Measurements from ENCODE around the gene FAM47C.
"Not testable (repeated sequence)": the region's sequence is repeated elsewhere in the genome, so short reads cannot be mapped to it uniquely, and the experiment has no call there.

Gene FAM47C

DNA sequence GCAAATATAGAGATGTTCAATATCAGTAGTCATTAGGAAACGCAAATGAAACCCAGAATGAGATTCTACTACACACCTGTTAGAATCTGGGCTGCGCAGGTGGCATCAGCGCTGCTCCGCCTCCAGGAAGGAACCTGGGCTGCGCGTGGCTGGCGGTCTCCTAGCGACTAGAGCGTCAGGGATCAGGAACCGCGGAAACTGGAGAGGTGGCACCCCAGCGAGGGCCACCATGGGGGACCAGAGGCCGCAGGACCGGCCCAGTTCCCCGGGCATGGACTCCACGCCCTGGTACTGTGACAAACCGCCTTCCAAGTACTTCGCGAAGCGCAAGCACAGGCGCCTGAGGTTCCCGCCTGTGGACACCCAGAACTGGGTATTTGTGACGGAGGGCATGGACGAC lies at the start of gene FAM47C:
Gene FAM47C (plus strand): TSS at position 185 of the 400 bp plus-strand sequence. CDS start 45 bp downstream, at position 230.
- not testable (repeated sequence) for FAIRE-seq; DNase-seq (ENCODE audit: insufficient read length, low spot score)

DNA sequence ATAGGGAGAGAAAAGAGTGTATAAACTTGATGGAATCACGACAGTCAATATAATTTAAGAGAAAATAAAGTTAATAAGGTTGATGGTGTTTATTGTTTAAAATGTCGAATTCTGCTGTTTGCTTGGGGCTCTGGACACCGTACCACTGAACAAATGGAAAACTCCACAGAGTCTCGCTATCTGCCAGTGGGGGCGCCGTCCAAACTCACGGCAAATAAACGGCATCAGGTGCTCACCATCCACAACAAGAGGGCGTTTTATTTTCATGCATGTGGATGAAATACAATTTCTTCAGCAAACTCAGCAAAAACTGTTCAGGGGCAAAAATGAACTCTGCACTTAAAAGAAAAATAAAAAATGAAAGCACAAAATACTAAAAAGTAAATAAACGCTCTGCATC lies 46.6 kb upstream of the FAM47C start:
- DNase-seq (ENCODE audit: insufficient read length, low spot score) (no peak), FAIRE-seq (no peak)
- no peak for TF ChIP-seq POLR2A (IDR thresholded peaks at IDR 0.05; ENCODE audit: low read depth, low read length)

DNA sequence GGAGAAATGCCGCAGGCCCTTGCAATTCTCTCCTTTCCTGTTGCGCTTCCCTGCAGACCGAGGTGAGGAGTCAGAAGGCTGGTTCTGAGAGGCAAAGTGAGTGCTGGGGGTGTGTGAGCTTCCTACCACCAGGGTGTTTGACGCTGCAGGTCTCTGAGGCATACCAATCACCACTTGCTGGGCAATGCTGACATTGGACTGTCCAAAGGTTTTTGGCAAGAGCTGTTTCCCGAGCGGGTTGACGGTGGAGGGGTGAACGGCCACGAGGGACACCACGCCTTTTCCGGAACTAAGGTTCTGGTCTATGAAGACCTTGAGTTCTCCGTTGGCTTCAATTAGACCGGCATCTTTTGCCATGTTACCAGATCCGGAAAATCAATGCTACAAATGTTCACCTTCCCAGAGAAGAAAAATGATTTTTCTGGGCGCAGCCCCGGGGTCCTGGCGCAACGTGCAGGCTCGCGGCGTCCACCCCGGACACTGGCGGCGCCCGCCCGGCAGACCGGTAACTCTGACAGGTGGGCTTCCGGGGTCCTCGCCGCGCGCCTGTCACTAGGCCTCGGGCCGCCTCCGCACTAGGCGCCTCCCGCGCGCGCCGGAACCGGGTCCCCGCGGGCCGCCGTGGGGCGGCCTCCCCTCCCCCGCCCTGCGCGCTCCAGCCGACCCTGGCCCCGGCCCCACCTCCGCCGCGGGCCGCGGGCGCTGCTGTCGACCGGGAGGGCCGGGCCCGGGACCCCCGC lies 44.9 kb upstream of the FAM47C start:
- DNase-seq (ENCODE audit: insufficient read length, low spot score) (no peak), FAIRE-seq (no peak)
- TF ChIP-seq POLR2A (IDR thresholded peaks at IDR 0.05; ENCODE audit: low read depth, low read length): no peak

DNA sequence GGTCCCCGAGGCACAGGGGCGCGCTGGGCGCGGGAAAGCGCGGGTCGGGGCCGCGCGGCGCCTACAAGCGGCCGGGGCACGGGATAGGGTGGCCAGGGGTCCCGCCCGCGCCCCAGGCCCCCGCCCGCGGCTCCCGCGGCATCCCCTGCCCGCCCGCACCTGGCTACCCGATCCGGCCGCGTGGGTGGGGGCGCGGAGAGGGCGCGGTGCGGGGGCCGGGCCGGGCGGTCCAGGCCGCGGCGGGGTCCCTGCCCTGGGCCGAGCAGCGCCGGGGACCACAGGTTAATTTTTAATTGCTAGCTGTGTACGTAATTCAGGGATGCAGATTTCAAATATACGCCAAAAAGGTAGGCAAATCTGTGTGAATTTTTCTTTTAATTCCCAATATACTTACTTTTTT lies 44.3 kb upstream of the FAM47C start:
- no peak for DNase-seq (ENCODE audit: insufficient read length, low spot score)
- no peak for TF ChIP-seq POLR2A (IDR thresholded peaks at IDR 0.05; ENCODE audit: low read depth, low read length)
- FAIRE-seq: no peak

DNA sequence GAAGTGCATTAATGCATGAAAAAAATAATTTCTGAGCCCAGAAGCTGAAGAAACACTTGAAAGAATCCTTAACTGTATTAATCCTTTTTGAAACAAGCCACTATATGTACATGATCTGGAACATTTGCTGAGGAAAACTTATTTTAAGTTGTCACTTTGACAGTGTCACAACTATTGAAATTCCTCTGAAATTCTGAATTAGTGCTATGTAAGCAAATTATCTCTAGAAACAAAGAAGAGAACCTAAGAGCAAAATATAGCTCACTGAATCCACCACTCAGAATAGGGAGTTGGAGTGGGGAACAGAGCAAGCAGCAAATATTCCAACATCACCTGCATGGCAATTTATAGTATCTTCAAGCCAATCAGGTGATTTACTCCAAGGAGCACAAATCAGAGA lies 34.6 kb upstream of the FAM47C start:
- no peak for FAIRE-seq
- DNase-seq (ENCODE audit: insufficient read length, low spot score): no peak

DNA sequence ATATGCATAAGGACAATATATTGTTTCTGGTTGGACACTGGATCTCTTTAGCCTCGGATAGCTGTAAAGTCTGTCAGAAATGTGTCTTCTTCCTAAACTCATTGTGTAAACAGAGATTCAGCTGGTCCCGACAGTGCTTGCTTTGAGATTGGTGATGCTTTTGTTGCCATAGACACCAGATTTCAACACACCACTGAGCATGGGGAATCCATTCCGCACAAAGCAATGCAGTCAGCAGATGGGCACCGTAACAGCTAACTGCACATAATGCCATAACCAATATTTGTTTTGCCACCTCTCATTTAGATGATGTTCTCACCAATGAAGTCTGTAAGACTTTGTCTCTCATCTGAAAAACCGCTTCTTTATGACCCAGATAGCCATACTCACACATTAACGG lies 33.3 kb upstream of the FAM47C start:
- no peak for TF ChIP-seq POLR2A (IDR thresholded peaks at IDR 0.05; ENCODE audit: low read depth, low read length)
- DNase-seq (ENCODE audit: insufficient read length, low spot score): no peak
- no peak for FAIRE-seq

More for the DNA sequence above, 34.6 kb upstream of the FAM47C start:
- no peak for TF ChIP-seq POLR2A (IDR thresholded peaks at IDR 0.05; ENCODE audit: low read depth, low read length)

DNA sequence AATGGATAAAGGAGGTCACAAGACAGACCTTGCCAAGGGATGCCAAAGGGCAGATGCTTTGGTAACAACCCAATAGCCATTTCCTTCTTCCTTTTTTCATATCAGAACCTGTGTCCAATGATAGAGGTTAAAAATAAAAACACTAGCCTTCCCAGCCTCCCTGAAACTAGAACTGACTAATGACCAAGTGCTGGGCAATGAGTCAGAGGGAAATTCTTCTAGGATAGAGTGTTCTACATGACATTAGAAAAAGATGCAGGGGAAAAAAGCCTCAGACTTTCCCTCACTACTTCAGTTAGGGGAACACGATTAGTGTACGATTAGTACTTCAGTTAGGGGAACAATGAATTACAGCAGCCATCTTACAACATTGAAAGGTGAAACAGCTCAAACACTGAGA lies 29.3 kb upstream of the FAM47C start:
- no peak for TF ChIP-seq POLR2A (IDR thresholded peaks at IDR 0.05; ENCODE audit: low read depth, low read length)
- DNase-seq (ENCODE audit: insufficient read length, low spot score) (no peak), FAIRE-seq (no peak)

DNA sequence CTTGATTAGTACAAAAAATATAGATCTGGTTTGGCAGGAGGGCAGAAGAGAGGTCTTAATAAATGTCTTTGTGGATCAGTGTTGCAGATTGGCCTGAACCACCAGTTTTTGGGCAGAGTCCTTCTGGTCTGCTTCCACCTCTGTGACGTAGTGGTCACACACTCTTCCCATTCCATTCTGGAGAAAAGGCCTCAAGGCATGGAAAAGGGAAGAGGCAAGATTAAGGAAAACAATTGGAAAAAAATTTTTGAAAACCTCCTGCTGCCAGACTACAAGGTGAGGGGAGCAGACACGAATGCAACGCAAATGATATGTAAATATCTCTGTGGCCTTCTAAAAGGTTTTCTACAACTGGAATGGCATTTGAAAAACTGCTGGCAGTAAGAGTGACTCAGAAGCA lies 24.3 kb upstream of the FAM47C start:
- no peak for FAIRE-seq
- no peak for DNase-seq (ENCODE audit: insufficient read length, low spot score)
- no peak for TF ChIP-seq POLR2A (IDR thresholded peaks at IDR 0.05; ENCODE audit: low read depth, low read length)

DNA sequence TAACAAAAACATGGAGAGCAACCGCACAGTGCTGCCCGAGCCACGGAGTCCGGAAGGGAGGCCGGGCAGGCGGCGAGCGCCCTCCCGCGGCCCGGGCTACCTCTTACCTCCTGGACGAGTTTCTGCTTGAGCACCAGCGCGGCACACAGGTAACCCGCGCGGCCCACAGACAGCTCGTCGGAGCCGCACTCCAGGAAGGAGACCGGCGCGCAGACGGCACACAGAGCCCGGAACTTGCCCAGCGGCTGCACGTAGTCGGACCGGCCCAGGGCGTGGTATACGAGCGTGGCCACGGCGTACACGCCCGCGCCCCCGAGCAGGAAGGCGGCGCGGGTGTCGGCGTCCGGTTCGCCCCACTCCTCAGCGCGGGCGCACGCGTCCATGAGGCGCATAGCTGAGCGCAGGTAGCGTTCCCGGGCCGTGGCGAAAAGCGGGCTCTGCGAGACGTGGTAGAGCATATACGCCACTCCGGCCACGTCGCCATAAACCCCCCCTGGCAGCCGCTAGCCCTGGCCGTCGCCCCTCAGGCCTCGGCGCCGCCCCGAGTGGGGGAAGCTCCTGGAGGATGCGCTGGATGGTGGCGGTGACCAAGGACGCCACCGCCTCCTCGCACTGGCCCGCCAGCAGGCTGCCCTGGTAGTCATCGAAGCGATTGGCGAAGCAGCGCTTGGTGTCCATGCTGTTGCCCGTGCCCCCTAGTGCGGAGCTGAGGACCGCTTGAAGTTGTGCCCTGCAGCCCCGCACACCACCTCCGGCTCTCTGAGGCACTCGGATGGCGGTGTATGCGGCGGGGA lies 22.6 kb upstream of the FAM47C start:
- not testable (repeated sequence) for FAIRE-seq

DNA sequence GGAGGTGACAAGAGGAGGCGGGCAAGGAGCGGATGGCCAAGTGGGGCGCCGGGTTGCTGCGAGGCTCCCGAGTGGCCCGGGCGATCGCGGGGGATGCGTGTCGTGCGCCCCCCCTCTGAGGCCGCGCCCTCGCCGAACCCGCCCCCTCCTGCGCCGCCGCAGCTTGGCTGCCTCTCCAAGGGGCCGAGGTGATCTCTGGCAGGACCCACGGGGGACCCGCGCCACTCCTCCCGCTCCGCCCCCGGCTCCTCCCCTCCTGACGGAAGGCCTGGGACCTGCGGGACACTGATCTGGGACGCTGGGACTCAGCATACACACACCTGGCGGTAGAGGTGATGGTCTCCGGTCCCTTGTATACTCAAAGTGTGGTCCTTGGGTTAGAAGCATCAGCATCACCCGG lies 21.9 kb upstream of the FAM47C start:
- FAIRE-seq: no peak
- TF ChIP-seq POLR2A (IDR thresholded peaks at IDR 0.05; ENCODE audit: low read depth, low read length): no peak

More for the DNA sequence above, 22.6 kb upstream of the FAM47C start:
- DNase-seq (ENCODE audit: insufficient read length, low spot score): not testable (repeated sequence)

DNA sequence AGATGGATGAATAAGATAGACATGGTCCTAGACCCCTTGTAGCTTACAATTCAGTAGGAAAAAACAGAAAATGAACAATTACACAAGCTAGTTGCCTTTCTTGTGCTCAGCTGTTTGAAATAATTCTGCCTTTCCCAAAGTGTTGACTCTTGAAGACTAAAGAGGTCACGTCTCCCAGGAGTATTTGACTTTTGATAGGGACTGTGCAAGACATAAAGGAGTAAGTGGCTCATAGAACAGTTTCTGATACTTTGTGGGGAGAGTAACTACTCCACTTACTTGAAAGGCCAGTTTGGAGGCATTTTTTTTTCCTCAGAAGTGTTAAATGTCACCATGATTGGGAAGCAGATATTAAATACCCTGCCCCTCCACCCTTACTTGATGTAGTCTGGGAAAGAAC lies 21.0 kb upstream of the FAM47C start:
- FAIRE-seq; DNase-seq (ENCODE audit: insufficient read length, low spot score): not testable (repeated sequence)

More for the DNA sequence above, 21.9 kb upstream of the FAM47C start:
- no peak for DNase-seq (ENCODE audit: insufficient read length, low spot score)

DNA sequence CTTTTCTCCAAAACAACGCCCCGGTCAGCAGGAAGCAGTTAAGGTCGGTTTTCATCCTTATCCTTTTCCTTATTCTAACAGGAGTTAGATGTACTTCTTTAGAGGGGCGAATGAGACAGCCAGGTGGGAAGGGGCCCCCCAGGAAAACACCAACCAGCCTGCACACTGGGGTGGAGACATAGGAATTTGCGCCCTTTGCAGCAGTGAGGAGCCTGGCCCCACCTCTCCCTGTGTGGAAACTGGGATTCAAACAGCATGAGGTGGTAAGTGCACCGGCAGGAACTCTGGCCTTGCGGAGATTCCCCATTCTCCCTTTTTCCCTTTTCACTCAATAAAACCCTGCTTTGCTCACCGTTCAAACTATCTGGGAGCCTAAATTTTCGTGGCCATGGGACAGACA lies 8.0 kb upstream of the FAM47C start:
- FAIRE-seq (no peak), DNase-seq (ENCODE audit: insufficient read length, low spot score) (no peak)
- TF ChIP-seq POLR2A (IDR thresholded peaks at IDR 0.05; ENCODE audit: low read depth, low read length): no peak

DNA sequence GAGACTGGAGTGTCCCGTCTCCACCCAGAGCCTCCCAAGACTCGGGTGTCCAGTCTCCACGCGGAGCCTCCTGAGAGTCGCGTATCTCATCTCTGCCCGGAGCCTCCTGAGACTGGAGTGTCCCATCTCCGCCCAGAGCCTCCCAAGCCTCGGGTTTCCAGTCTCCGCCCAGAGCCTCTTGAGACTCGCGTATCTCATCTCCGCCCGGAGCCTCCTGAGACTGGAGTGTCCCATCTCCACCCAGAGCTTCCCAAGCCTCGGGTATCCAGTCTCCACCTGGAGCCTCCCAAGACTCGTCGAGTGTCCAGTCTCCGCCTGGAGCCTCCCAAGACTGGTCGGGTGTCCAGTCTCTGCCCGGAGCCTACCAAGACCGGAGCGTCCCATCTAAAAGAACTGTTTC lies 2.3 kb downstream of the FAM47C start:
- no peak for FAIRE-seq

DNA sequence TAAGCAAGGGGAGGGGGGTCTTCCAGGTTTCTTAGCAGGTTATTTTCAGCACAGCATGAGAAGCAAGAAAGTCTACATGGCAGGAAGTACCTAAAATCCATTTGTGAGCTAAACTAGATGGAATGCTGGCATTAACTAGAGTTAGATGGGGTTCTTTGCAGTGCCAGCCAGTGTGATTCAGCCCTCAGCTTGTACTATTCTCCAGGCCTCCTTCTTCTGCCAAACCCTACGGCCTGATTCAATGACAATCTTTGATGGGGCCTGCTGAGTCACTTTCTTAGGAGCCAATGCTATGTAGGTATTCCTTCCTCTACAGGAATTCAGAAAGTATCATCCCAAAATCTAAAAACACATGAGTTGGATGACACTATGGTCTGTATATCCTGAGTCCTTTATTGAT lies 26.1 kb downstream of the FAM47C start:
- not testable (repeated sequence) for FAIRE-seq; DNase-seq (ENCODE audit: insufficient read length, low spot score)

More for the DNA sequence above, 2.3 kb downstream of the FAM47C start:
- no peak for TF ChIP-seq POLR2A (IDR thresholded peaks at IDR 0.05; ENCODE audit: low read depth, low read length)
- no peak for DNase-seq (ENCODE audit: insufficient read length, low spot score)

DNA sequence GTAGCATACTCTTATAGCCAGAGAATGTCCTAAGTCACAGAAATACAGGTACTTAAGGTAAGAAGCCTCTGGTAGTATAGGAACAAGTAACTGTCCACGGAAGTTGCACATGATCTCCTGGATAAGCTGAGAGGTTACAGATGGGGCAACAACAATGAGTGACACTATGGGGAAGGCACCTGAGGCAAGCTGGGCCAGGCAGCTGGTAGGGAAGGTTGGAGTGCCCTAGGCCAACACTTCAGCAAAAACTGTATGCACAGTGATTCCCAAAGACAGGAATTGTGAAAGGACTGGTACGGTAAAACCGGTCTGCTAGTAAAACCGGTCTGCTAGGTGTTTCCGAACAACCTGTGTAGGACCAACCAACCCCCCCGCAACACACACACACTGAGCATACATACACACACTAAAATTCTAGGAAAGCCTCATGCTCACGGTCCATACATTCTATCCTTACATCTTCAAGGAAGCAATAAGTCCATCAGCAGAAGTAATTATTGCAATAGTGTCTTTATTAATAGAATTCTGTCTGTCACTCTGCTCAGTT lies 28.6 kb downstream of the FAM47C start:
- FAIRE-seq; DNase-seq (ENCODE audit: insufficient read length, low spot score): not testable (repeated sequence)

DNA sequence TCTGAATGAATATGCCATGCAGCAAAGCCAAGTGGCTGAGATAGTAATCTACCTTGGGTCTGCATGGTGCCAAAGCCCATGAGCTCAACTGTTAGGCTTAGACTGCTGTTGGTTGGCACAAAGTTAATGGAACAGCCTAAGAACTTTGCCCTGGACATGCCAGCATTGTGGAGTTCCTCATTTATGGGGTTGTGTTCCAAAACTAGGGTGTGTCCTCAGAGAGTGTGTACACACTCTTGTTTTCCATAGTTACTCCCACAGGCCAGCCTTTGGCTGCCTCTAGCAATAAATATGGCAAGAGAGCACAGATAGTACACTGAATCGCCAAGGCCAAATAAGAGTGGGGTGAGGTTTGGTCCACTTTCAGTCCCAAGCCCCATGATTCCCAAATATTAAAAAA lies 30.6 kb downstream of the FAM47C start:
- DNase-seq (ENCODE audit: insufficient read length, low spot score); FAIRE-seq: not testable (repeated sequence)

DNA sequence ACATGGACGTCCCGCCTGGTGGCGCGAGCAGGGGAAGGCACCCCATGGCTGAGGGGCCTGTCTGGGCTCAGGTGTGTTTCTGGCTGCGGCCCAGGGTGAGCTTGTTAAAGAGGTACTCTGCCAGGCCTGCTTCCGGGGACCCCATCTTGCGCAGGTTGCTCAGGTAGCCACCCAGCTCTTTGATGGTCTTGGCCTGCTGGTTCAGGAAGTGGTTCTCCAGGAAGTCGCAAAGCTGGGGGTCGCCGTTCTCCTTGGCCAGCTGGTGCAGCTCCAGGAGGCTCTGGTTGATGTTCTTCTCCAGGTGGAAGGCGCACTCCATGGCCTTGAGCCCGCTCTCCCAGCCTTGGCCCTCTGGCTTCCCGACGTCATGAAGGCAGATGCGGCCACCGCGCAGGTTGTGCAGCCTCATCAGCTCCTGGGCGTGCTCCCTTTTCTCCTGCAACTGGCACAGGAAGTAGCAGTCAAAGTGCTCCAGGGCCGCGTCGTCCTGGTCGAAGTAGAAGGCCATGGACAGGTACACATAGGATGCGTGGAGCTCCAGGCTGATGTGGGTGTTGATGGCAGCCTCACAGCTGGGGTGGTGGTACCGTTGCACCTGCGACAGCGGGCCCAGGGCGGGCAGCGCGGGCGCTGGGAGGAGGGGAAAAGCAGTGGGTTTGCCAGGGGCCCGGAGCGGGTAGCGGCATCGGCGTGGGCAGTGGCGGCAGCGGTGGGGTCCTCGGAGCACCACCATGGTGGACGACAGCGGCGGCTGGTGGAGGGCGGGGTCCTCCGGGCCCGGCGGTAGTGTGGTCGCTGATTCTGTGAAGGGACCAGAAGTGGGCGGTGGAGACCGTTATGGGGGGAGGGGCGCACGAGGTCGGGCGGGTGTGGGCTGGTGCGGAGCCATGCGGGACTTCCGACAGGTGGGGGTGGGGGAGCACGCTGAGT lies 35.1 kb downstream of the FAM47C start:
- DNase-seq (ENCODE audit: insufficient read length, low spot score); FAIRE-seq: not testable (repeated sequence)

Data from H54 (cell line).